HG03095 (cell line): Measurements from ENCODE around the gene OTUD7B.

Experiments
- ATAC-seq: cut with Tn5 transposase; IDR thresholded peaks from one replicate; pipeline ENCODE4 v1.9.1; 2021; ENCODE audit warnings: moderate library complexity; ENCODE audit not compliant: unreplicated experiment

Gene OTUD7B

DNA sequence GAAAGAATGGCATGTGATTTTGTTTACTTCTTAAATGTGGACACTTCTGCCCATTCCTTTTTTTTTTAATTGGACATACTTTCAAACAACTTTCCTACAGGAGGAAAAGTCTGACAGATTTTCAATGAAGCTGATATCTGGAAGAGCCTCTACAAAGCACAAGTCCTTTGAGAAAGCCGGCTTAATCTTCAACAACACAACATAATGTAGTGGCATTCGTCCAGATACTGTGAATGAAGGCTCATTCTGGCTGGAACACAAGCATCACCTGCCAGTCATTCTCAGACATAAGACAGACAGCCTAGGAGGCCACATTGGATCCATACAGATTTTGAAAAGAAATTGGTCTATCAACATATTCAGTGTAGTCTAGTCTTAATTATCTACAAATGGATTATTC, 4.9 kb downstream of the OTUD7B start:
- ATAC-seq: no peak

DNA sequence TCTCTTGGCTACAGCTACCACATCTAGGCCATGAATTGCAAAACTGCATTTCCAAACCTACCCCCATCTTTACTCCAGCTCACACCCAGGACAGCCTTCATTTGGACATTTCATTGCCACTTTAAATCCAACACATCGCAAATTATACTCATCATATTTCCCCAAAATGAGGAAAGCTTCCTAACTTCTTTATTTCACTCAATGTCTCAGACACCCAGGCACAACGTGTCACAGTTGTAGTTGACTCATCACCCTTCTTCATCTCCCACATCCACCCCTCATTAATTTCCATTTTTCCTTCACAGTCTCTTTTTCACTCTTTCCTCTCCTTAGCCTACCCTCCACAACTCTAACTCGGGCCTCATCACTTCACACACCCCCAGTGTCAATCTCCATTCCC, 6.7 kb downstream of the OTUD7B start:
- no peak for ATAC-seq

- no peak for ATAC-seq
Observed at GRCh38 chr1:150002217-150002616, 8.3 kb downstream of the OTUD7B start.

DNA sequence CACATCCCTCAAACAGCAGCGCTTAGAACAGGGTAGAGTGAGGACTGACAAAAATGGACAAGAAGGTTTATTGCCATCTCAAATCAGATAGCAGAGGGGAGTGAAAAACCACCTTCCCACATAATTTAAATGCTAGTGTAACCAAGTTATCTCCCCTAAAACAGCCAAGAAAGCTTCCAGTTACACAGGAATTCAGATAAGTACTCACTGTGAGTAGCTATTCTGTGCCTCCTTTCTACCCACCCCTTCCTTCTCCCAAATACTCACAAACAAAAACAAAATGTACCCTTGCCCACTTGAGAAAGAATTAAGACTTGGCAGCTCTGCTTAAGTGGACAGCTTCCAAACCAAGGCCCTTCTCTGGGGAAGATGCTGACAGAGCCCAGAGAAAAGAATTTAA, 9.1 kb downstream of the OTUD7B start:
- ATAC-seq: no peak

DNA sequence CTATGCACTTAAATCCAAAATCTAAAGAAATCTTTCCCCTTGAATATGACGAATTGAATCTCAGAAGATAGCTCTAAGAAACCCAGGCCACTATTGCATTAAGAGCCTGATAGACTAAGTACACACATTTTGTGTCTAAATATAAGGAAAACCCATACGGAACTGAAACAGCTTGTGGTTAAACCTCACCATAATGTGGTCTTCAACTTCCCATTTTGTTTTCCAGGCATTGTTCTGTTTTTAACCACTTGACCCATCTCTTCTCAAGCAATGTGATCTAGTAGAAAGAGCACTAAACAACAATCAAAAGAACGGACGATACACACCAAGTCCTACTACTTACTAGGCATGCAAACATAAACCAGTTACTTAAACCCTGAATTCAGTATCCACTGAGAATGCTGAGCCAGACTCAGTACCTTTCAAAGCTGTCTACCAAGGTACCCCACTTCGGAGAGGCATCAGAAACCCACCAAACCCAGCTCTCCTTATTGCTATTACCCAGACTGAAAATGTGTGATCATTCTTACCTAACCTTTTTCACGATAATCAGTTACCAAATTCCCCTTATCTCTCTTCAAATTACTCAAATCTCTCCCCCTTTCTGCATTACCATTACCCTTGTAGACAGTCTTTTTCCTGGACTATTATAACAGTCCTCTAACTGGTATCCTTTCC, 12.8 kb downstream of the OTUD7B start:
- peak; percentile 77 for ATAC-seq

DNA sequence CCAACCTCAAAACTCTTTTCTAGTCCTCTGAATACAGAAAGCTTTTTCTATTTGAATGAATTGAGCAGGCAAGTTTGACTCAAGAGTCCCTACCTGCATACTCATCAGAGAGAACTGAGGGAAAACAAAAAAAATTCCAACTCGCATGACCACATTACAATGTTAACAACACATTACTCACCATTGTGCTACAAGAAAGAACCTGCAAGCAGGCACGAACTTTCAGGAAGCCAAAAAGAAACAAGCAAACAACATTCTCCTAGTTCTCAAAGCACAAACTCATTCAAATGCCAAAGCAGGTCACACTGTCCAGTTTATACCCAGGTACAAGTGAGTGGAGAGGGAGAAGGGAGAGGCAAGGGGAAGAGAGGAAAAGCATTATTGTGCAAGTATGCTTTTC, 14.6 kb downstream of the OTUD7B start:
- ATAC-seq: no peak

- ATAC-seq: no peak
Observed at GRCh38 chr1:149993764-149994163, 16.8 kb downstream of the OTUD7B start.

GRCh38 chr1:149993181-149993580, 17.3 kb downstream of the OTUD7B start:
- ATAC-seq: no peak

- ATAC-seq: no peak
Observed at GRCh38 chr1:149987297-149987595, 23.3 kb downstream of the OTUD7B start.

DNA sequence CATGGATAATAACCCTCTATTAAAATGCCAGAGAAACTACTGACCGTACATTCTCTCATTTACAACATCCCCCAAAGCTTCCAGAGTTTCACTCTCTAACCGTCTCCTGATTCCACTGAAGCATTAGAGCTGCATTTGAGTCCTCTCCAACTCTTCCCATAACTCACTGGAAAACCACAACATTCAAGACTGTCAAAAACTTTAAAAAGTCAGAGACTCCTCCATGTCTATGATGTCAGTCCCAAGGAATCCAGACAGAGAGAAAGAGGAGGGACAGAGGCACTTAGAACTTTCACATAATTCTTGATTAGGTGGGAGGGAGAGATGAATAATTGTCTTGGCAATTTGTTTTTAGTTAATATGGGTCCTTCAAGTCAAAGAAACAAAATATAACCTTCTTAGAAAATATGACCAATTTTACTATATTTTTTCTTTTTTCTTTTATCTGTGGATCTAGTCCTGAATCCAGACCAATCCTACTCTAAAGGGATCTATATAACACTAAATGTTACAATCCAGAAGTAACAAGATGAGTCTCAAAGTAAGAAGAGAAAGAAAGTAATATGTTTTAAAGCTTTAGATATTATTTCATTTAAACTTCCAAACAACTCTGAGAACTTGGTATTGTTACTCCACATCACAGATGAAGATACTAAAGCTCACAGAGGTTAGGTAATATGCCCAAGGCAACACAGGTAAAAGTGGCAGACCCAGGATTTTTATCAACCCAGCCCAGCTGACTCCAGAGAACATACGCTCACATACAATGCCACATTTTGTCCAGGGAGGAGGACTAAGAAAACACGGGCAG, 23.8 kb downstream of the OTUD7B start:
- no peak for ATAC-seq

DNA sequence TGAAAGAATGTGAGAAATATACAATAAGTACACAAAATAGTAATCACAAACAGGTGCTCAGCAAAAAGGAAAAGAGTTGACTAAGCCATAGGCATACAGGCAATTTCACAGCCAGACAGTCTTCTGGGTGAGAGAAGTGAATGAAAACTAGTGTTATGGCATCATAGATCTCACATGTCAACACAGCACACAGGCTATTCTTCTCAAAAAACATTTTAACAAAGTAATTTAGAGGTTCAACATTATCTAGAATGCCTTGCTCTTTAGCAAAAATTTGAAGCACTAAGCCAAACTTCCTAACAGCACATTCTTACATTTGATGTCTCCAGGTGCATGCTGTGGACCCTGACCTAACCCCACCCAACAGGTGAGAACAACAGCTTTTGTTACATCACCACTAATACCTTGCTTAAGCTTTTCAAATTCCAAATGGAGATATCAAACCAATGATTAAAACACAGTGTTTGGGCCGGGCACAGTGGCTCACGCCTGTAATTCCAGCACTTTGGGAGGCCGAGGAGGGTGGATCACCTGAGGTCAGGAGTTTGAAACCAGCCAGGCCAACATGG, 30.5 kb downstream of the OTUD7B start:
- ATAC-seq: no peak

GRCh38 chr1:149979245-149979971, 31.1 kb downstream of the OTUD7B start:
- no peak for ATAC-seq

- no peak for ATAC-seq
Observed at GRCh38 chr1:149978547-149979023, 31.9 kb downstream of the OTUD7B start.

DNA sequence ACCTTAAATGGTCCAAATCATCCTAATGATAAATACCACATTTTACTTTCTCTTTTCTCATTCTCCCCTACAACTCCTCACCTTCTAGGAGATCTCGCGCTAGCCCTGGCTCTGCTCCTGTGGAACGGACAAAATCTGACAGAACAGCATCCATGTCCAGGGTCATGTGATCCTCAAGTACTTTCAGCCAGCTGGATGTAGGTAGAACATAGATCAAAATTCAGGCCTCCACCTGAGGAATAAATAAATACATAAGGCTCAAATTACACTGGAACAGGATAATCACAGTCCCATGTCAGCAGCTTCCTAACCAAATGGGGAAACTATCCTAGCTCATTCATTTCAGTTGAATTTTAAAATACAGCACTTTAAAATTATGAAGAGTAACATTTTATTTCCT, 33.2 kb downstream of the OTUD7B start:
- ATAC-seq: no peak

- no peak for ATAC-seq
Observed at GRCh38 chr1:149972547-149972946, 38.0 kb downstream of the OTUD7B start.

GRCh38 chr1:149967646-149968045, 42.9 kb downstream of the OTUD7B start:
- no peak for ATAC-seq

- ATAC-seq: no peak
Observed at GRCh38 chr1:149967041-149967440, 43.5 kb downstream of the OTUD7B start.

DNA sequence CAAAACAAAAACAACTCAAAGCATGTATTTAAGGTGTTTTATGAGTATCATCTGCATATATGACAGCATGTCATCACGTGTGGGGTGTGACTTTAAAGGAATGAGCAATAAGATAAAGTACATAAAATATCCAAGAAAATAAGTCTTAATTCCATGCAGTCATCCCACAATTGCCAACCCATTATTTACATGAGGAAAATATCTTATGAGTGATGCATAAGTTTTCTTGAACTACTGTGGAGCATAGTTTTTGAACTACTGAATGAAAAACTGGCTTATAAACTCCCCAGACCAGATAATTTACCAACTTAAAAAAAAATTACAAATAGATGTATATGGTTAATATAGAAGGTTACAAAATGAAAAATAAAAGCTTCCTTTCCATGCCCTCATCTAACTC, 44.1 kb downstream of the OTUD7B start:
- no peak for ATAC-seq

GRCh38 chr1:149965440-149965839, 45.1 kb downstream of the OTUD7B start:
- no peak for ATAC-seq

DNA sequence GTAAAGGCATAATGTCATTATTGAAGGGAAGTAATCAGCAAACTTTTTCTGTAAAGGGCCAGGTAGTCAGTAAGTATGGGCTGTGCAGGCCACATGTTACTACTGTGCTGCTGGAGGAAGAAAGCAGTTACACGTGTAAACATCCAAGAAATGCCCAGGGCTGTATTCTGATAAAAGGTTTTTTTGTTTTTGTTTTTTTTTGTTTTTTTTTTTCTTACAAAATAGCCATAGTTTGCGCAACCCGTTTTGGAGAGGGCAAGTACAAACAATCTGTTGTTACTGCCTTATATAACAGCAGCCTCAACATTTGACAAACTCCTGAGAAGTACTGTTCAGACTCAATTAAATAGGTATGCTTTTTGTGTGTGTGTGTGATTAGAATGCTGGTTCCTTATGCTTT, 47.2 kb downstream of the OTUD7B start:
- no peak for ATAC-seq

DNA sequence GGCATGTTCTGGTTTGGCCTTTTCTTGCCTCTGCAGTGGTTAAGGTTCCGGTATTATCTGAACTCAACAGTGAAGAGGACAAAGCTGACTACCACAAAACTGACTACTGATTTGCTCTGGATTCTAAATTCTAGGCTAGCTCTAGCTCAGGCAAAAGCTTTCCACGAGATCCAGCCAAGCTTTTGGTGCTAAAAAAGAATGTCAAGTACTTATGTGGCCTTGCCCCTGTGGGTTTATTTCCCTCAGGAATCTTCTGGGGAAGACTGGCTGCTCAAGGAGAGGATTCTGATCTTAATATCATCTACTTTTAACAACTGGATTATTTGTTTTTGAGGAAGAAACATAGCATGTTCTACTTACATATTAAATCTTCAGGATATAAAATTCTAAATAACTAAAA, 47.8 kb downstream of the OTUD7B start:
- ATAC-seq: no peak
